TTC549 (cell line): ENCODE measurements around the gene HOXD11.

Experiments
- FAIRE-seq: peaks from 2 replicates; lab custom pipeline; 2012; peaks lifted over from hg19 to GRCh38; lab: Jason Lieb, UNC

HOXD11 gene

GRCh38 chr2:176081837-176082524 lies 25.1 kb upstream of the HOXD11 start:
- no peak for FAIRE-seq

GRCh38 chr2:176082525-176082823 lies 24.6 kb upstream of the HOXD11 start:
- no peak for FAIRE-seq

- no peak for FAIRE-seq
These were observed 24.0 kb upstream of the HOXD11 start for GRCh38 chr2:176082824-176083751.

- FAIRE-seq = no peak
These were observed 23.3 kb upstream of the HOXD11 start, which contains the start of gene EVX2 for GRCh38 chr2:176083796-176084261. EVX2 (minus strand) TSS chr2:176083962; CDS start chr2:176083776, 186 bp downstream.

GRCh38 chr2:176084611-176085119 lies 22.4 kb upstream of the HOXD11 start:
- FAIRE-seq = no peak

- no peak for FAIRE-seq
These were observed 21.8 kb upstream of the HOXD11 start for GRCh38 chr2:176085120-176085788.

GRCh38 chr2:176085861-176086771 lies 21.0 kb upstream of the HOXD11 start:
- no peak for FAIRE-seq

- no peak for FAIRE-seq
These were observed 19.6 kb upstream of the HOXD11 start for GRCh38 chr2:176087330-176088047.

- FAIRE-seq = no peak
These were observed 18.8 kb upstream of the HOXD11 start for GRCh38 chr2:176088048-176088936.

GRCh38 chr2:176088937-176089842 lies 17.9 kb upstream of the HOXD11 start:
- FAIRE-seq = no peak

- FAIRE-seq = no peak
These were observed 17.2 kb upstream of the HOXD11 start for GRCh38 chr2:176089843-176090395.

- FAIRE-seq = no peak
These were observed 16.2 kb upstream of the HOXD11 start for GRCh38 chr2:176090862-176091261.

GRCh38 chr2:176091329-176092258 lies 15.5 kb upstream of the HOXD11 start:
- FAIRE-seq = no peak

- FAIRE-seq = no peak
These were observed 14.6 kb upstream of the HOXD11 start, which contains the start of gene HOXD13 for GRCh38 chr2:176092270-176093144. HOXD13 (plus strand) TSS chr2:176092721; CDS start chr2:176092891, 170 bp downstream.

GRCh38 chr2:176093145-176093897 lies 13.8 kb upstream of the HOXD11 start:
- FAIRE-seq = no peak
